GM10266 (cell line): ENCODE results near the gene EFNA5.

Source experiments
- DNase-seq: peaks from one replicate; pipeline ENCODE4 v3.0.0; 2012; ENCODE audit errors: extremely low spot score
- TF ChIP-seq, protein P1 (sequence below): IDR thresholded peaks from 2 replicates; pipeline ENCODE4 v1.5.1; 2012; ENCODE audit warnings: mild to moderate bottlenecking, low read depth; ENCODE audit not compliant: control insufficient read depth, insufficient read depth; ENCODE audit errors: missing control alignments

The EFNA5 gene

DNA sequence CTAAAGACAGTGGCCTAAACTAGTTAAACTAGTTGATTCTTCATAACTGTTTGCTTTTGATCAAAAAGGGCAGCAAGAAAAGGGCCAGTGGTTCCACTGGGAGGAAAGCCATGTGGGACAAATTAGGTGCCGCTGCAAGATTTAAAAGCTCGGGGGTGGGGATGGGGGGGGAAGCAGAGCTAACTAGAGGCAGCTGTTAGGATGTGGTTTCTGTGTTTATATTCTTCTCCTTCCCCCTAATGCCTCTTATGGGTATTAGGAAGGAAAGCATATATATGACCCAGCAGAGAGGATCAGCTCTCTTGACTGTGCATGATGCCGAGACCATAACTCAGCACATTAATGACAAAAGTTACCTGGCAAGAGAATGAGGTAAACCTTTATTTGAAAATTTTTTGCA, 65.7 kb downstream of the EFNA5 start:
- TF ChIP-seq, protein P1, sequence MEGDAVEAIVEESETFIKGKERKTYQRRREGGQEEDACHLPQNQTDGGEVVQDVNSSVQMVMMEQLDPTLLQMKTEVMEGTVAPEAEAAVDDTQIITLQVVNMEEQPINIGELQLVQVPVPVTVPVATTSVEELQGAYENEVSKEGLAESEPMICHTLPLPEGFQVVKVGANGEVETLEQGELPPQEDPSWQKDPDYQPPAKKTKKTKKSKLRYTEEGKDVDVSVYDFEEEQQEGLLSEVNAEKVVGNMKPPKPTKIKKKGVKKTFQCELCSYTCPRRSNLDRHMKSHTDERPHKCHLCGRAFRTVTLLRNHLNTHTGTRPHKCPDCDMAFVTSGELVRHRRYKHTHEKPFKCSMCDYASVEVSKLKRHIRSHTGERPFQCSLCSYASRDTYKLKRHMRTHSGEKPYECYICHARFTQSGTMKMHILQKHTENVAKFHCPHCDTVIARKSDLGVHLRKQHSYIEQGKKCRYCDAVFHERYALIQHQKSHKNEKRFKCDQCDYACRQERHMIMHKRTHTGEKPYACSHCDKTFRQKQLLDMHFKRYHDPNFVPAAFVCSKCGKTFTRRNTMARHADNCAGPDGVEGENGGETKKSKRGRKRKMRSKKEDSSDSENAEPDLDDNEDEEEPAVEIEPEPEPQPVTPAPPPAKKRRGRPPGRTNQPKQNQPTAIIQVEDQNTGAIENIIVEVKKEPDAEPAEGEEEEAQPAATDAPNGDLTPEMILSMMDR = no peak
- DNase-seq = no peak

DNA sequence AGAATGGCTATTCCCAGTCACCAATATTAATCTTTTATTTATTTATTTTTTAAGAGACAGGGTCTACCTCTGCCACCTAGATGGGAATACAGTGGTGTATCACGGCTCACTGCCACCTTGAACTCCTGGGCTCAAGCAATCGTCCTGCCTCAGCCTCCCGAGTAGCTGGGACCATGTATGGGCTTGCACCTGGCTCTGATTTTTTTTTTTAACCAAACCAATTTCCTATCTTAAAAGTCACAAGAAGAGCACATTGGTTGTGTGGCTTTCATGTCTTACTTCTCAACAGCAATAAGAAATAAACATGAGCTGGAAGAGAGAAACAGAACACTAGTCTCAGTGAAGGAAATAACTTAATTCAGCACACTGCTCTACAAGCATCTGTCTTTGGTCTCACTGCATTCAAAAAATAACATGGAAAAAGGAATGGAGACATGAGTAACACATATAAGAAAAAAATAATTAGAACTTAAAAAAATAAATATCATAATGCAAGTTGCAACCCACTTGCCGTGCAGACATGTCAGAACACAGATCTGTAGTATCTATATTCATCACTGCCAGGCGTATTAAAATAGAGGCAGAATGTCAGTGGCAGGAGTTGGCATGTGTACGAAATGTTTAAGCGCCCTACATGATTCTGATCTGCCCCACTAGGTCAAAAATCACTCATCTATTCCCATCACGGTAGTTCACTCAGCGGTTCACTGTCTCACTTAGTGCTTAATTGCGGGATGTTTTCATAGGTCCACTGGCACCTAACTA, 66.4 kb downstream of the EFNA5 start:
- TF ChIP-seq, protein P1 = no peak
- DNase-seq = no peak

DNA sequence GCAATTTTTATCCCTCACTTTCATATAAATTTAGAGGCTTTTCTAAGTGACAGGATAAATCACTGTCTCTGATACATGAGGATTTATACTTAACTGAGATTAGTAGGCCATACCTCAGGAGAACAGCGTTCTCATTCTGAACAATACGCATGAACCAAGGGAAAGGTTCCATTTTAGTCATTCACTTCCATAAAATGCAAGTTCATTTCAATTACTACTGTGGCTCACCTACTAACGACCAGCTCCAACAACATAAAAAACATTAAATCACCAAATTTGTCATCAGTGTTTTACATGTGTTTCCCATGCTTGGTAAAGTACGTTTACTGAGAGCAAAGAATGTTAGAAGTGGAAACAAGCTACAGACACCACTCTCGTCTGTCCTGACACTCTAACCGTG, 67.4 kb downstream of the EFNA5 start:
- TF ChIP-seq, protein P1 = no peak
- DNase-seq = no peak

DNA sequence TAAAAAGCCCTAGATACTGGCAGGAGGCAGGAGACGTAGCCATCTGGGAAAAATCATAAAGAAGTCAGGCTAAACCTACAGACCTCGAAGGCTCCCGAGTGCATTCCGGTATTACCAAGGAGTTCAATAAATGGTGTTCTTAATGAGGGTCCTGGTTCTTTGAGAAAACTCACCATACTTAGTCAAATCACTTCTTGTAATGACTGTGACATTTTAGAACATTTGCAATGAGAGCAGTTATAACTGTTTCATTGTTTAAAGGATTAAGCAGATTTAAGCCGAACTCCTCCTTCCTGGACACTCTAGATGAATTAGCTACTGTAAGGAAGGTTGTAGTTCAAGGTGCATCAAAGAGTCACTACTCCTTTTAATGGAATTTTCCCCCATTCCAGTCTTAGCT, 67.8 kb downstream of the EFNA5 start:
- TF ChIP-seq, protein P1 = no peak
- DNase-seq = no peak

DNA sequence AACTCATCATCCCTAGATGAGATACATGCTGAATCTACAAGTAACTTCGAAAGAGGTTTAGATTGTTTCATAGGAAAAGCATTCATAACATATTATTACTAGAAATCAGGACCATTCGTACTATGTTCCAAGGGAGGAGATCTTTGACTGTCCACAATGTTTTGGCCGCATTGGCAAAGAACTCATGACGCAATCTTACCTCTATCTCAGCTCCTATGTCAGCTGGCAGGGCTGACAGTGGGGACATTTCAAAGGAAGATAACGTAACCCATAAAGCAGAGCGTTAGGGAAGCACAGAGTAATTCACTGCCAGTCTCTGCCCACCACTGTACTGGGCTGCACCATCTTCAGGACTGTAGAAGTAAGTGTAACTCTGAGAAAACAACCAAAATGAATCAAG, 69.7 kb downstream of the EFNA5 start:
- TF ChIP-seq, protein P1 = no peak
- no peak for DNase-seq

DNA sequence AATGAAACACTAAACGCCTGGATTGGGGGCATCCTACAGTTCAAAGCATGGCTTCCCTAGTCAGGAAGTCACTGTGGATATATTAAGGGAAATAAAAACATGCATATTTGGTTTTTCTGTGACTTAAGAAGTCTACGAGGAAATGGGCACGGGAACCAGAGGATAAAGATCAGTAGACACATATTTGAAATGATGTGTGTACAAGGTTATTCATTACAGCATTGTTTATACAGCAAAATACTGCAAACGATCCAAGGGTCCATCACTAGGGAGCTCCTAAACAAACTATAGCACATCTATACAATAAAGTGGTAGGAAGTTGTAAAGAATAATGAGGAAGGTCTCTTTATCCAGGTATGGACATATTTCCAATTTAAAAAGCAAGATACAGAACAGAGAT, 71.8 kb downstream of the EFNA5 start:
- no peak for DNase-seq
- TF ChIP-seq, protein P1 = no peak

DNA sequence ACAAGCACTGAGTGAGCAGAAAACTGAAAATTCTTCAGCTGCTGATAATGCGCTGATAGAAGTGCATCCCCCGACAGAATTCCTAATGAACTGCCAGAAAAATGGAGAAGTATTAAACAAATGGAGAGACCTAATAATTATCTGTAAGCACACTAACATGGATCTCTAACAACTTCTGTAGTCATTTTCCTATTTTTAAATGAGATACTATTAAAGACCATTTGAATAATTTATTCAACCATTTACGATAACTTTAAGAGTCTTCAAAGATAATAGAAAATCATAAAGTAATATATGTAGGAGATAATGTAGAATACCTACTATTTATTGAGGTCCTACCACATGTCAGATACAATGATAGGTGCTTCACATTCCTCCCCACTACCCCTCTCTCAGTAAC, 72.9 kb downstream of the EFNA5 start:
- no peak for DNase-seq
- TF ChIP-seq, protein P1 = no peak
